H7 (cell line): ENCODE data around the gene ZNF789. TPM values are rescaled to one million over a fixed set of nuclear protein-coding genes. Genes with fewer than 3 reads are reported as not detected.

Experiments
- DNase-seq: peaks from one replicate; pipeline ENCODE4 v3.0.0; 2012
- H3K27me3 ChIP-seq: 2 replicates; pipeline ENCODE4 v1.6.0; 2011; ENCODE audit warnings: mild to moderate bottlenecking, low read length; ENCODE audit not compliant: control insufficient read depth, insufficient read depth
- H3K36me3 ChIP-seq: replicated peaks from 2 replicates; pipeline ENCODE4 v1.5.1; 2011; ENCODE audit warnings: low read length; ENCODE audit not compliant: control insufficient read depth, insufficient read depth
- H3K4me3 ChIP-seq: 2 replicates; pipeline ENCODE4 v1.5.1; 2011; ENCODE audit warnings: low read depth, mild to moderate bottlenecking, control low read depth, low read length, moderate library complexity; ENCODE audit not compliant: insufficient read depth
- total RNA-seq: library from RNA; depleted of rRNA; stranded (reverse); fragments of >200 nt; shearing (Covaris generic); gene quantifications from 2 replicates; pipeline ENCODE4 v1.2.3, GENCODE V29; 2014

Gene ZNF789
- total RNA-seq, 1 experiment from 2014 or later = 9.9 TPM

DNA sequence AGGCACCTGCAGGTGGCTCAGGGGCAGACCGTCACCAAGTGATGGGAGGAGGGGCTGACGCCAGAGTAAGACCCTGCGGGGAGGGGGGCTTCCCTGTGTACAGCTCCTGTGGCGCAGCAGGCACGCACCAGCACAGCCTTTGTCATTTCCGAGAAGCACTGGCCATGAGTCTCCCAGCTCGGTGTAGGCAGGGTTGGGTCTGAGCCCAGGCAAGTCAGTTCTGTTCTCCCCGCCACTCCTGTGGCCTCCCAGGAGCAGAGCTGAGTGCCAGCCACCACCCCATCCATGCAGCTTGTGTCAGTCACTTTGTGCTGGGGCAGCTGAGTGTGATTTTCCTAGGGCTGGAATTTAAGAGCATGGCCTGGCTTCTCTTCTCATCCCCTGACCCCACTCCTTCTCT, 20.8 kb upstream of the ZNF789 start:
- no peak overlapping the region for H3K4me3 ChIP-seq
- H3K36me3 ChIP-seq = peaks cover 59% of the 10 kb centered on the region
- DNase-seq = no peak

GRCh38 chr7:99452541-99452940, 20.1 kb upstream of the ZNF789 start:
- H3K4me3 ChIP-seq = no peak overlapping the region
- peaks cover 63% of the 10 kb centered on the region for H3K36me3 ChIP-seq
- H3K27me3 ChIP-seq = no peaks in the 10 kb centered on the region
- peak; percentile 44 for DNase-seq

More for the DNA sequence above, 20.8 kb upstream of the ZNF789 start:
- H3K27me3 ChIP-seq = no peaks in the 10 kb centered on the region

DNA sequence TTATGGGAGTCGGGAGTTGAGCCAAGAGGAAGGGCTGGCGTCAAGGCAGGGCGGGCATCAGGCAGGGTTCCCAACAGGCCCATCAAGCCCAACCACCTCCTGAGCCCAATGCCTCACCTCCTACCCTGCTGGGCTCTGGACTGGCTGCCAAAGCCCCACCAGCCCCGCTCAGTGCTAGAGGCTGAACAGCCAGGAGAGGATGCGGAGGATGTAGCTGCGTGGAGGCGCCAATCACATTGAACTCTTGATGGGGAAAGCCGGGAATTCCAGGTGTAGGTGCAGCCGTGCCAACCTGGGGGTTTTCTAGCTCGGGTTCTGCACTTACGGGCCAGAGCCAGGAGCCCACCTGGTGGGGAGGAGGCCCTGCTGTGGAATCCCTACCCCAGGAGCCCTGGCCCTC, 19.6 kb upstream of the ZNF789 start:
- Histone ChIP-seq H3K27me3 (no peaks in the 10 kb centered on the region), H3K4me3 (no peak overlapping the region), H3K36me3 (peaks cover 61% of the 10 kb centered on the region)
- peak; percentile 43 for DNase-seq

GRCh38 chr7:99455874-99456273, 16.8 kb upstream of the ZNF789 start:
- Histone ChIP-seq H3K36me3 (peaks cover 47% of the 10 kb centered on the region), H3K27me3 (no peaks in the 10 kb centered on the region), H3K4me3 (no peak overlapping the region)
- no peak for DNase-seq

GRCh38 chr7:99456288-99456687, 16.4 kb upstream of the ZNF789 start:
- DNase-seq = no peak
- H3K36me3 ChIP-seq = peaks cover 47% of the 10 kb centered on the region
- H3K4me3 ChIP-seq = no peak overlapping the region
- H3K27me3 ChIP-seq = no peaks in the 10 kb centered on the region

DNA sequence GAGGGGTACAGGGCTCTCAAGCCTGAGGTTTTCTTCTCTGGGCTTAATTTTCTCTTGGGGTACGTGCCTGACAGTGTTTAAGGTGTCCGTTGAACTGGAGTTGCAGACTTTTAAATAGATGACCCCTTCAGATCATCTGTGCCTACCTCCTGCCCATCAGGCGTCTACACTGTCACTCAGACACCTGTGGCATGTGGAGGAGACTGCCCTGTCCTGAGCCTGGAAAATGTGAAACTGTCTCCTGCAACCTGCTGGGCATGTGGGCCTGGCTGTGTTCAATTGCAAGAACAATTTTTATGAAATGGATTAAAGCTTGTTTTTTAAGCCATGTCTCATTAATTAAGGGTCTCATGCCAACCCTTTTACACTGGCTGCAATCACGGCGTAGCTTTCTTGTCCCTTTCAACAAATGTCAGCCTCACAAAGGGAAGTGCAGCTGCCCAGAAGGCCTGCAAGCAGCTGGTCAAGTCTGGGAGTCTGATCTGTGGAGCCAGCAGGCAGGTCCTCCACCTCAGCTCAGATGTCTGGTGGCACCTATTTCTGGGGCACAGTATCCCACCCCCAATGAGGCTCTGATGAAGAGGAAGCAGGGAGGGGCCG, 15.5 kb upstream of the ZNF789 start:
- Histone ChIP-seq H3K4me3 (no peak overlapping the region), H3K27me3 (no peaks in the 10 kb centered on the region), H3K36me3 (peaks cover 44% of the 10 kb centered on the region)
- no peak for DNase-seq

DNA sequence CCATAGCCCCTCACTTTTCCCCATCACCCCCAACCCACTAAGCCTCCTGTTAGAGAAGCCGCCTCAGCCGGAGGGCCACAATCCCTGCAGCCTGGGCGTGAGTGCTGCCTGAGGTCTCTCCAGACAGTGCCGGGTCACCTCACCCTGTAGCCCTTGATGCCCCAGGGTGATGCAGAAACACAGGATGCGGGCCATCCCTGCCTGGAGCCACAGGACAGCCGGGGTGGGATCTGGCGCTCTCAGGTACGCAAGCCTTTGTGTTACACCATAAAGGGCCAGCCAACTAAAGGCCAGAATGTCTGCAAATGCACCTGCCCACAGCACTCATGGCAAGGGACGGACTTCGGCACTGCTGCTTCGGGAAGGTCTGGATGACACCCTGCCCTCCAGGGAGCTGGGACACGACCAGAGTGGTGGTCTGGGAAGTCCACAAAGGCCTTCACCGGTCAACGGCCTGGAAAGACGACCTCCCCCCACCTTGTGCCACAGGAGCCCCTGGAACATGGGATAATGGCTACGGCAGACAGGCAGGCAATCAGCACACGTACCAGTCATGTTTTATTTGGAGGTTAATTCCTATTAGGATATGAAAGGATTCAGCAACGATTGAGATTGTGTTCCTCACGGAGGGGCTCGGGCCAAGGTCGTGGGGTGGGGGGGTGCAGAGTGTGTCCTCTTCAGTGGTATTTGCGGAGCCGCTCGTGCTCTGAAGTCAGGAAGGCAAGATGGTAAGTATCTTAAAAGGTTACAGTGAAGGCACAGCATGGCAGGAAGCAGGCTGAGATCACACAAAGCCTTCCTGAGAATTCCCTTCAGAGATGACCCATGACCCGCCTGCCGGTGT, 14.8 kb upstream of the ZNF789 start:
- DNase-seq = no peak
- Histone ChIP-seq H3K27me3 (no peaks in the 10 kb centered on the region), H3K36me3 (peaks cover 39% of the 10 kb centered on the region), H3K4me3 (no peak overlapping the region)

- DNase-seq = peak; percentile 73
- Histone ChIP-seq H3K27me3 (no peaks in the 10 kb centered on the region), H3K4me3 (no peak overlapping the region), H3K36me3 (peaks cover 32% of the 10 kb centered on the region)
These were observed 13.6 kb upstream of the ZNF789 start for GRCh38 chr7:99459087-99459486.

DNA sequence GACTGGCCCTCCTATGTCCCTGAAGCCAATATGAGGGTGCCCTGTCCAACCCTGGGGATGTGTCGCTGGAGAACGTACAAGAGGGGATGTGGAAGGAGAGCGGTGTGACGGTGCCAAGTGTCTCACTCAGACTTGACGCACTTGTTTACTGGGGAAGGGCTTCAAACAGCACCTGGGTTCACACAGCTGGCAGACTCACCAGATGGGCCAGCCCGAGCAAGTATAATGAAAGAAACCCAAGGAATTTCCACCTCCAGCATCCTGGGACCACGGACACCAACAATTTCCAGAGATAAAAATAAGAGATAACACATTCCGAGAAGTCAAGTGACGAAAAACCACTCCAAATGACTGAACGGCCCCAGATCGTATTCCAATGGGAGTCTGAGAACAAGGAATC, 12.0 kb upstream of the ZNF789 start:
- no peak overlapping the region for H3K4me3 ChIP-seq
- no peak for DNase-seq

DNA sequence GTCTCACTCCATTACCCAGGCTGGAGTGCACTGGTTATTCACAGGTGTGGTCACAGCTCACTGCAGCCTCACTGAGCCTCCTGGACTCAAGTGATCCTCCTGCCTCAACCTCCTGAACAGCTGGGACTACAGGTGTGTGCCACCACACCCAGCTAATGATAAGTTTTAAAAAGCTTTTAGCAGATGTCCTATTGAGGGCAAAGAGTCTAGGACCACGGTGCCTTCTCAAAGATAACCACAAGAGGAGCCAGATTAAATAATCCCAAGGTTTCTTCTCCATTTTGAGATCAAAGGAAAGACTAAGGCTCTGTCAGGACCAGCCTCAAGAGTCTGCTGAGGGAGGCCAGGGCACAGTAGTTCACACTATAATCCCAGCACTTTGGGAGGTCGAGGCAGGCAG, 11.5 kb upstream of the ZNF789 start:
- Histone ChIP-seq H3K36me3 (peaks cover 24% of the 10 kb centered on the region), H3K4me3 (no peak overlapping the region), H3K27me3 (no peaks in the 10 kb centered on the region)
- no peak for DNase-seq

More for the DNA sequence above, 12.0 kb upstream of the ZNF789 start:
- H3K27me3 ChIP-seq = no peaks in the 10 kb centered on the region
- H3K36me3 ChIP-seq = peaks cover 28% of the 10 kb centered on the region

DNA sequence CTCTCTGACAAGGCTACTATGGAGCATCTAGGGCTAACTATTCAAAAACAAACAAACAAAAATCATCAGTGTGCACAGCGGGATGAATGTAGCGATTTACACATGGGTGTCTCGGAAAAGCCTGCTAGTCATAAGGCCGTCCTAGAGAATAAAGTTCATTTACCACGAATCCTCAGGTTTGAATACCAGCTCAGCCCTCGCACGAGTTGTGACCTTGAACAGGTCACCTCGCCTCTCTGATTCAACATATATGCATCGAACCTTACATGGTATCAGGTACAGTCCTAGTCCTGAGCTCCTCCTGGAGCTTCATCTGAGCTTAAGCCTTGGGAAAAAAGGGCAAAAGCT, 7.3 kb upstream of the ZNF789 start:
- Histone ChIP-seq H3K4me3 (peak overlapping the region; percentile 97), H3K27me3 (no peaks in the 10 kb centered on the region), H3K36me3 (peaks cover 4% of the 10 kb centered on the region)
- no peak for DNase-seq

DNA sequence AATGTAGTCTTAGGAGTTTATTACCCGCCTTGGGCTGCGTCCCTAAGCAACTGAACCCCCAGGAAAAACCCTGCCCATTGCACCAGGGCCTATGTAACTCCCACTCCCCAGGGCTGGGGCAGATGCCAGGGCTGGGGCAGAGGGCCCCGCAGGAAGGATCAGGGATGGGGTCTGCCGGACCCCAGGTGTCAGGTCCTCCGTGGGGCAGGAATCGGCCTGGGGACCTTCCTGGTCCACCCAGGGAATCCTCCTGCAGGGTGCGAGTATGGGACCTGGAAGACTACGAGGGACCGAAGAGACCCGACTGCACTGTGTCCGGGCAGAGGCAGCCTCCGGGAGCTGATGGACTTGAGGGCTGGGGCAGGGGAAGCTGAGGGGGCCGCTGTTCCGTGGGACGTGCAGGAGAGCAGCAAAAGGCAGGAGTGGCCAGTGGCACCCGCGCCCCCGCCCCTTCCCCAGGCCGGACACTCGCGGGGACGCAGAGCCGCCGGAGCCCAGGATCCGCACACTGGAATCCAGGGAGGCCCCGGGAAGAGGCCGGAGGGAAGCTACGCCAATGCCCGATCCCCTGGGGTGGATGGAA, 4.3 kb upstream of the ZNF789 start:
- peaks cover 4% of the 10 kb centered on the region for H3K36me3 ChIP-seq
- no peaks in the 10 kb centered on the region for H3K27me3 ChIP-seq
- DNase-seq = peak; percentile 61
- H3K4me3 ChIP-seq = no peak overlapping the region

- no peaks in the 10 kb centered on the region for H3K27me3 ChIP-seq
- H3K4me3 ChIP-seq = peak overlapping the region; percentile 27
- DNase-seq = peak; percentile 75
- H3K36me3 ChIP-seq = no peaks in the 10 kb centered on the region; the same call in 1 of the 2 replicates
These were observed 3.2 kb upstream of the ZNF789 start for GRCh38 chr7:99469381-99470065.

GRCh38 chr7:99473315-99473596, 566 bp downstream of the ZNF789 start:
- DNase-seq = peak; percentile 83
- Histone ChIP-seq H3K36me3 (peaks cover 1% of the 10 kb centered on the region), H3K27me3 (no peaks in the 10 kb centered on the region), H3K4me3 (peak overlapping the region; percentile 83)

- DNase-seq = no peak
- no peak overlapping the region for H3K4me3 ChIP-seq
- no peaks in the 10 kb centered on the region for H3K27me3 ChIP-seq
- peaks cover 7% of the 10 kb centered on the region for H3K36me3 ChIP-seq
These were observed 3.4 kb downstream of the ZNF789 start for GRCh38 chr7:99476107-99476506.
